A673 (cell line): ENCODE results near the gene ITPR3. TPM values are rescaled to one million over a fixed set of nuclear protein-coding genes. Genes with fewer than 3 reads are reported as not detected.

Source experiments
- BruUV-seq: library from RNA; stranded (reverse); fragments of 400-500 nt; replicated peaks from 2 replicates; lab custom pipeline; 2021; lab: Mats Ljungman, UMichigan
- CTCF ChIA-PET: fragments of 300-600 bp; sonication (Branson Sonifier 250); formaldehyde crosslinking; loops from one replicate; lab custom pipeline; 2022; ENCODE audit warnings: antibody characterized with exemption; lab: Charles Lee
- POLR2A ChIA-PET: fragments of 300-600 bp; sonication (Branson Sonifier 250); formaldehyde crosslinking; loops from one replicate; lab custom pipeline; 2022; ENCODE audit warnings: antibody characterized with exemption; ENCODE audit not compliant: low non-redundant PET; lab: Charles Lee
- DNase-seq: peaks from one replicate; pipeline ENCODE4 v3.0.0-alpha.2; 2015; ENCODE audit warnings: low spot score
- H3K27ac ChIP-seq: fragments of 200-600 bp; sonication (generic); 2 replicates; pipeline ENCODE4 v1.5.1; 2016; ENCODE audit warnings: mixed run types, low read depth, mild to moderate bottlenecking, mixed read lengths, antibody characterized with exemption, low read length; ENCODE audit not compliant: poor library complexity, severe bottlenecking
- H3K27me3 ChIP-seq: fragments of 200-600 bp; sonication (generic); replicated peaks from 2 replicates; pipeline ENCODE4 v1.6.1; 2017; ENCODE audit warnings: mixed run types, low read depth, mild to moderate bottlenecking, mixed read lengths, antibody characterized with exemption, low read length; ENCODE audit not compliant: insufficient read depth, poor library complexity
- H3K36me3 ChIP-seq: fragments of 200-600 bp; sonication (generic); 2 replicates; pipeline ENCODE4 v1.6.1; 2016; ENCODE audit warnings: mixed run types, mild to moderate bottlenecking, mixed read lengths, antibody characterized with exemption, low read length; ENCODE audit not compliant: insufficient read depth, poor library complexity, severe bottlenecking
- H3K4me1 ChIP-seq: fragments of 200-600 bp; sonication (generic); 2 replicates; pipeline ENCODE4 v1.6.1; 2017; ENCODE audit warnings: mixed run types, mild to moderate bottlenecking, mixed read lengths, antibody characterized with exemption, low read length; ENCODE audit not compliant: insufficient read depth, poor library complexity, severe bottlenecking
- H3K4me3 ChIP-seq: fragments of 200-600 bp; sonication (generic); 2 replicates; pipeline ENCODE4 v1.5.1; 2016; ENCODE audit warnings: low read depth, mixed run types, mild to moderate bottlenecking, mixed read lengths, low read length; ENCODE audit not compliant: poor library complexity, severe bottlenecking
- H3K9me3 ChIP-seq: fragments of 200-600 bp; sonication (generic); 2 replicates; pipeline ENCODE4 v1.6.1; 2016; ENCODE audit warnings: mixed run types, low read depth, mild to moderate bottlenecking, mixed read lengths, antibody characterized with exemption, low read length; ENCODE audit not compliant: poor library complexity, severe bottlenecking
- EZH2 ChIP-seq: fragments of 200-600 bp; sonication (generic); IDR thresholded peaks from 2 replicates; pipeline ENCODE4 v1.6.1; 2017; ENCODE audit warnings: borderline replicate concordance, low read depth, mild to moderate bottlenecking, mixed read lengths, antibody characterized with exemption, low read length; ENCODE audit not compliant: poor library complexity, severe bottlenecking
- intact Hi-C: fragments of 100-400 bp; cut with micrococcal nuclease; formaldehyde crosslinking; loops from one replicate; pipeline ENCODE4 v1.10.0; 2022; ENCODE audit not compliant: unreplicated experiment
- total RNA-seq: library from RNA; stranded (reverse); gene quantifications from 2 replicates; pipeline ENCODE4 v1.2.3, GENCODE V29; 2021
- TF ChIP-seq, protein P1 (sequence below): fragments of 300-800, 200-600 bp; sonication (generic); conservative IDR thresholded peaks from 2 replicates; pipeline ENCODE4 v1.5.1; 2017; ENCODE audit warnings: low read depth, mild to moderate bottlenecking, antibody characterized with exemption, low read length, moderate library complexity, mixed read lengths

Gene ITPR3
- total RNA-seq, 1 experiment from 2014 or later: 27.8 TPM

GRCh38 chr6:33727932-33728331, 106.8 kb downstream of the ITPR3 start:
- DNase-seq: no peak
- Histone ChIP-seq H3K27ac (no peak overlapping the region), H3K4me3 (no peak overlapping the region), H3K4me1 (no peaks in the 10 kb centered on the region), H3K36me3 (no peaks in the 10 kb centered on the region), H3K9me3 (no peaks in the 10 kb centered on the region), H3K27me3 (no peaks in the 10 kb centered on the region)
- CTCF ChIA-PET: interaction anchor here (1.0 kb wide), 1 partner anchor 13 kb away, joined by 5 read pairs; no protein-coding TSS in a partner anchor
- intact Hi-C loops: no loop called here
- TF ChIP-seq, protein P1, sequence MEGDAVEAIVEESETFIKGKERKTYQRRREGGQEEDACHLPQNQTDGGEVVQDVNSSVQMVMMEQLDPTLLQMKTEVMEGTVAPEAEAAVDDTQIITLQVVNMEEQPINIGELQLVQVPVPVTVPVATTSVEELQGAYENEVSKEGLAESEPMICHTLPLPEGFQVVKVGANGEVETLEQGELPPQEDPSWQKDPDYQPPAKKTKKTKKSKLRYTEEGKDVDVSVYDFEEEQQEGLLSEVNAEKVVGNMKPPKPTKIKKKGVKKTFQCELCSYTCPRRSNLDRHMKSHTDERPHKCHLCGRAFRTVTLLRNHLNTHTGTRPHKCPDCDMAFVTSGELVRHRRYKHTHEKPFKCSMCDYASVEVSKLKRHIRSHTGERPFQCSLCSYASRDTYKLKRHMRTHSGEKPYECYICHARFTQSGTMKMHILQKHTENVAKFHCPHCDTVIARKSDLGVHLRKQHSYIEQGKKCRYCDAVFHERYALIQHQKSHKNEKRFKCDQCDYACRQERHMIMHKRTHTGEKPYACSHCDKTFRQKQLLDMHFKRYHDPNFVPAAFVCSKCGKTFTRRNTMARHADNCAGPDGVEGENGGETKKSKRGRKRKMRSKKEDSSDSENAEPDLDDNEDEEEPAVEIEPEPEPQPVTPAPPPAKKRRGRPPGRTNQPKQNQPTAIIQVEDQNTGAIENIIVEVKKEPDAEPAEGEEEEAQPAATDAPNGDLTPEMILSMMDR: no peak
- no peak for TF ChIP-seq EZH2
- POLR2A ChIA-PET: no interaction called here
- BruUV-seq: no TSS peak

GRCh38 chr6:33728438-33728837, 107.3 kb downstream of the ITPR3 start:
- TF ChIP-seq EZH2: no peak
- TF ChIP-seq, protein P1: no peak
- no peak for DNase-seq
- Histone ChIP-seq H3K9me3 (no peaks in the 10 kb centered on the region), H3K4me1 (no peaks in the 10 kb centered on the region), H3K36me3 (no peaks in the 10 kb centered on the region), H3K27ac (no peak overlapping the region), H3K4me3 (no peak overlapping the region), H3K27me3 (no peaks in the 10 kb centered on the region)
- ChIA-PET POLR2A (no interaction called here), CTCF (interaction anchor here (1.0 kb wide), 1 partner anchor 13 kb away, joined by 5 read pairs; no protein-coding TSS in a partner anchor)
- intact Hi-C loops: no loop called here
- BruUV-seq: no TSS peak

- H3K9me3 ChIP-seq: no peaks in the 10 kb centered on the region
Observed at GRCh38 chr6:33729059-33729458, 107.9 kb downstream of the ITPR3 start.

More at GRCh38 chr6:33729059-33729458, 107.9 kb downstream of the ITPR3 start:
- CTCF ChIA-PET: no interaction called here
- no peaks in the 10 kb centered on the region for H3K27me3 ChIP-seq
- no peak for DNase-seq
- POLR2A ChIA-PET: no interaction called here
- H3K36me3 ChIP-seq: no peaks in the 10 kb centered on the region
- BruUV-seq: no TSS peak
- no peaks in the 10 kb centered on the region for H3K4me1 ChIP-seq
- no peak overlapping the region for H3K4me3 ChIP-seq
- no peak for TF ChIP-seq EZH2
- TF ChIP-seq, protein P1: no peak
- intact Hi-C loops: no loop called here
- no peak overlapping the region for H3K27ac ChIP-seq
